Upper lobe of left lung (tissue), 6 donors: ENCODE measurements around the gene AMPD1. TPM values are rescaled to one million over a fixed set of nuclear protein-coding genes. Genes with fewer than 3 reads are reported as not detected.

ENCODE experiments used
- ATAC-seq, 2 donors: fragments of 200-7000 bp; cut with Tn5 transposase; one replicate each; pipeline ENCODE4 v1.9.1; 2022; ENCODE audit warnings: mild to moderate bottlenecking in 2 of 2, moderate library complexity in 2 of 2; ENCODE audit not compliant: low FRiP score in 2 of 2
- DNase-seq, 2 donors: peaks; one replicate each; pipeline ENCODE4 v3.0.0-alpha.2; 2019 to 2020
- H3K27ac ChIP-seq, 4 donors: fragments of 200-600 bp; sonication (generic); one replicate each; pipeline ENCODE4 v1.5.1; 2016 to 2019
- H3K27me3 ChIP-seq, 4 donors: fragments of 200-600 bp; sonication (generic); one replicate each; pipeline ENCODE4 v1.5.1; 2017 to 2019
- H3K36me3 ChIP-seq, 4 donors: fragments of 200-600 bp; sonication (generic); one replicate each; pipeline ENCODE4 v1.5.1; 2016 to 2019
- H3K4me1 ChIP-seq, 4 donors: fragments of 200-600 bp; sonication (generic); one replicate each; pipeline ENCODE4 v1.5.1; 2018 to 2019
- H3K4me3 ChIP-seq, 4 donors: fragments of 200-600 bp; sonication (generic); one replicate each; pipeline ENCODE4 v1.5.1; 2017 to 2019; ENCODE audit warnings: mild to moderate bottlenecking in 2 of 4, moderate library complexity in 1 of 4
- H3K9me3 ChIP-seq, 4 donors: fragments of 200-600 bp; sonication (generic); one replicate each; pipeline ENCODE4 v1.5.1; 2018 to 2019
- EP300 ChIP-seq, 4 donors: sonication (generic); formaldehyde crosslinking; IDR thresholded peaks; one replicate each; pipeline ENCODE4 v1.5.1; 2017; ENCODE audit warnings: antibody characterized with exemption in 4 of 4, control low read depth in 2 of 4
- POLR2A ChIP-seq, 4 donors: fragments of 450-650 bp; IDR thresholded peaks; one replicate each; pipeline ENCODE4 v1.5.1; 2016 to 2017; ENCODE audit warnings: antibody characterized with exemption in 4 of 4, mild to moderate bottlenecking in 2 of 4
- POLR2AphosphoS5 ChIP-seq, 2 donors: sonication (generic); formaldehyde crosslinking; IDR thresholded peaks; one replicate each; pipeline ENCODE4 v1.5.1; 2017; ENCODE audit warnings: antibody characterized with exemption in 2 of 2
- WGBS, 2 donors: methylation state at CpG; one replicate each; pipeline ENCODE4 v1.1.5; 2017 to 2018; 5-methylcytosine and 5-hydroxymethylcytosine counted together
- small RNA-seq, 4 donors: library from RNA; depleted of rRNA; stranded (forward); fragments of <200 nt; gene quantifications; one replicate each; pipeline ENCODE3, GENCODE V24; 2016
- total RNA-seq, 6 donors: library from RNA; depleted of rRNA in 4 of 6; stranded (reverse); fragments of >200 nt in 4 of 6; gene quantifications; one replicate each; pipeline versions ENCODE4 v1.1.0 to v1.2.1, GENCODE V29; 2016 to 2021
- TF ChIP-seq, protein P1 (sequence below), 6 experiments: fragments of 450-650 bp in 4 of 6; fragments of 200-600 bp in 2 of 6; sonication (generic) in 2 of 6; IDR thresholded peaks; one replicate each; pipeline ENCODE4 v1.5.1; 2016 to 2019; ENCODE audit warnings: antibody characterized with exemption in 6 of 6
- donor health status: DM: no; HTN: no; CAD: no; lungs with moderate emphysema.
- donor health status: DM: no; HTN: yes; CAD: no; lungs with severe emphysema.

AMPD1 gene
- total RNA-seq, 6 donors from 2014 or later: 0.26 to 0.77 (median 0.30) TPM; not detected in 3

- H3K27me3 ChIP-seq: no peaks in the 10 kb centered on the region
- DNase-seq: no peak
- H3K4me3 ChIP-seq: no peak overlapping the region
- H3K27ac ChIP-seq: no peak overlapping the region
- TF ChIP-seq EP300 (IDR thresholded peaks at IDR 0.05): no peak
- H3K4me1 ChIP-seq: no peaks in the 10 kb centered on the region
- no peak for ATAC-seq
- H3K9me3 ChIP-seq: no peaks in the 10 kb centered on the region
- no peaks in the 10 kb centered on the region for H3K36me3 ChIP-seq
Measured at GRCh38 chr1:114632427-114632826, 62.9 kb downstream of the AMPD1 start.

GRCh38 chr1:114627107-114627506 lies 68.2 kb downstream of the AMPD1 start:
- H3K27ac ChIP-seq: no peak overlapping the region
- no peak for TF ChIP-seq POLR2AphosphoS5 (IDR thresholded peaks at IDR 0.05)
- TF ChIP-seq POLR2A (IDR thresholded peaks at IDR 0.05): no peak
- TF ChIP-seq EP300 (IDR thresholded peaks at IDR 0.05): no peak
- TF ChIP-seq, protein P1, sequence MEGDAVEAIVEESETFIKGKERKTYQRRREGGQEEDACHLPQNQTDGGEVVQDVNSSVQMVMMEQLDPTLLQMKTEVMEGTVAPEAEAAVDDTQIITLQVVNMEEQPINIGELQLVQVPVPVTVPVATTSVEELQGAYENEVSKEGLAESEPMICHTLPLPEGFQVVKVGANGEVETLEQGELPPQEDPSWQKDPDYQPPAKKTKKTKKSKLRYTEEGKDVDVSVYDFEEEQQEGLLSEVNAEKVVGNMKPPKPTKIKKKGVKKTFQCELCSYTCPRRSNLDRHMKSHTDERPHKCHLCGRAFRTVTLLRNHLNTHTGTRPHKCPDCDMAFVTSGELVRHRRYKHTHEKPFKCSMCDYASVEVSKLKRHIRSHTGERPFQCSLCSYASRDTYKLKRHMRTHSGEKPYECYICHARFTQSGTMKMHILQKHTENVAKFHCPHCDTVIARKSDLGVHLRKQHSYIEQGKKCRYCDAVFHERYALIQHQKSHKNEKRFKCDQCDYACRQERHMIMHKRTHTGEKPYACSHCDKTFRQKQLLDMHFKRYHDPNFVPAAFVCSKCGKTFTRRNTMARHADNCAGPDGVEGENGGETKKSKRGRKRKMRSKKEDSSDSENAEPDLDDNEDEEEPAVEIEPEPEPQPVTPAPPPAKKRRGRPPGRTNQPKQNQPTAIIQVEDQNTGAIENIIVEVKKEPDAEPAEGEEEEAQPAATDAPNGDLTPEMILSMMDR (IDR thresholded peaks at IDR 0.05): no peak
- DNase-seq (no peak), ATAC-seq (no peak)
- H3K4me1 ChIP-seq: no peaks in the 10 kb centered on the region
- H3K9me3 ChIP-seq: no peaks in the 10 kb centered on the region
- H3K36me3 ChIP-seq: peaks cover 0 to 7% (median 0%) of the 10 kb centered on the region in 4 donors
- no peak overlapping the region for H3K4me3 ChIP-seq
- H3K27me3 ChIP-seq: no peaks in the 10 kb centered on the region
- WGBS, 2 donors: 29 to 48% methylated on average over 2 of the region's 2 CpGs

- no peaks in the 10 kb centered on the region for H3K27me3 ChIP-seq
- WGBS, 2 donors: 95% methylated on average over 5 of the region's 5 CpGs
Measured at GRCh38 chr1:114623364-114623763, 72.0 kb downstream of the AMPD1 start.

More at GRCh38 chr1:114623364-114623763, 72.0 kb downstream of the AMPD1 start:
- ATAC-seq (no peak), DNase-seq (no peak)
- Histone ChIP-seq H3K36me3 (peaks cover 0 to 13% (median 0%) of the 10 kb centered on the region in 4 donors), H3K4me3 (no peak overlapping the region), H3K9me3 (no peaks in the 10 kb centered on the region), H3K27ac (no peak overlapping the region), H3K4me1 (no peaks in the 10 kb centered on the region)
- TF ChIP-seq POLR2AphosphoS5 (IDR thresholded peaks at IDR 0.05) (no peak), POLR2A (IDR thresholded peaks at IDR 0.05) (no peak)
- TF ChIP-seq, protein P1 (IDR thresholded peaks at IDR 0.05): no peak

Small RNAs within 50 kb of the gene (small RNA-seq; reads per million reads assigned to genes)
- 0 reads per million in 4 donors for gene RN7SL432P
- 0 reads per million in 4 donors for gene RNY1P13

Other genes starting within 250 kb of the AMPD1 start
- gene TRIM33, start 184.3 kb downstream of the AMPD1 start, total RNA-seq: 10 to 100 TPM; 27.9 to 92.2 (median 40.6) TPM
- gene BCAS2, start 113.9 kb downstream of the AMPD1 start, total RNA-seq: 10 to 100 TPM; 11.5 to 35.0 (median 27.3) TPM
- 1 to 10 TPM; 2.1 to 6.5 (median 3.6) TPM for gene DENND2C, start 25.5 kb downstream of the AMPD1 start, total RNA-seq
- 10 to 100 TPM; 11.5 to 36.6 (median 25.4) TPM for gene NRAS, start 21.2 kb upstream of the AMPD1 start, total RNA-seq
- gene CSDE1, start 62.4 kb upstream of the AMPD1 start, total RNA-seq: 100 to 1,000 TPM; 223 to 548 (median 373) TPM
- gene SIKE1, start 85.1 kb upstream of the AMPD1 start, total RNA-seq: 10 to 100 TPM in 5 of 6 donors, 1 to 10 TPM in 1; 6.0 to 36.3 (median 28.7) TPM
- gene SYCP1, start 159.3 kb upstream of the AMPD1 start, total RNA-seq: not detected